Urothelium cell line (cell line): ENCODE measurements around the gene MADCAM1.

Experiments
- DNase-seq: peaks from one replicate; pipeline ENCODE4 v3.0.0; 2011; ENCODE audit warnings: low spot score, mixed read lengths
- FAIRE-seq: peaks from 2 replicates; lab custom pipeline; 2011; peaks lifted over from hg19 to GRCh38; lab: Jason Lieb, UNC

MADCAM1 gene

GRCh38 chr19:507286-508203, 11.3 kb downstream of the MADCAM1 start, which contains the start of gene TPGS1:
Gene TPGS1, plus strand, starts transcription at chr19:507497. Its CDS starts 10 bp downstream, at chr19:507507.
- no peak for FAIRE-seq
- peak; percentile 76 for DNase-seq

- DNase-seq (no peak), FAIRE-seq (no peak)
These were observed 12.2 kb downstream of the MADCAM1 start for GRCh38 chr19:508204-509150.

- FAIRE-seq, result no peak
- peak; percentile 45 for DNase-seq
These were observed 14.4 kb downstream of the MADCAM1 start for GRCh38 chr19:510606-511100.

- FAIRE-seq (no peak), DNase-seq (no peak)
These were observed 15.0 kb downstream of the MADCAM1 start for GRCh38 chr19:511101-511851.

- FAIRE-seq (no peak), DNase-seq (no peak)
These were observed 16.5 kb downstream of the MADCAM1 start for GRCh38 chr19:512547-513365.

GRCh38 chr19:513368-514165, 17.3 kb downstream of the MADCAM1 start:
- no peak for DNase-seq
- no peak for FAIRE-seq

- DNase-seq, result no peak
- no peak for FAIRE-seq
These were observed 17.9 kb downstream of the MADCAM1 start for GRCh38 chr19:514166-514663.

- FAIRE-seq, result no peak
- peak; percentile 29 for DNase-seq
These were observed 21.7 kb downstream of the MADCAM1 start for GRCh38 chr19:517721-518597.

- FAIRE-seq, result no peak
These were observed 22.4 kb downstream of the MADCAM1 start for GRCh38 chr19:518598-519231.

GRCh38 chr19:519449-519865, 23.2 kb downstream of the MADCAM1 start:
- FAIRE-seq, result no peak
- no peak for DNase-seq

More at GRCh38 chr19:518598-519231, 22.4 kb downstream of the MADCAM1 start:
- no peak for DNase-seq

- FAIRE-seq, result no peak
- no peak for DNase-seq
These were observed 26.4 kb downstream of the MADCAM1 start for GRCh38 chr19:522726-523125.

GRCh38 chr19:524062-524674, 27.9 kb downstream of the MADCAM1 start:
- DNase-seq (peak; percentile 17), FAIRE-seq (no peak)

GRCh38 chr19:525029-525428, 28.7 kb downstream of the MADCAM1 start:
- FAIRE-seq (no peak), DNase-seq (no peak)

GRCh38 chr19:525857-526419, 29.7 kb downstream of the MADCAM1 start:
- DNase-seq (no peak), FAIRE-seq (no peak)

- no peak for FAIRE-seq
- no peak for DNase-seq
These were observed 34.1 kb downstream of the MADCAM1 start for GRCh38 chr19:530134-531008.
